HG03066 (cell line): ENCODE measurements around the gene PIP4K2C.
"Not testable (repeated sequence)": the region's sequence is repeated elsewhere in the genome, so short reads cannot be mapped to it uniquely, and the experiment has no call there.

Experiments used
- ATAC-seq: cut with Tn5 transposase; IDR thresholded peaks from one replicate; pipeline ENCODE4 v1.9.1; 2021; ENCODE audit warnings: low read depth; ENCODE audit not compliant: unreplicated experiment

Gene PIP4K2C

GRCh38 chr12:57554897-57555296, 36.1 kb upstream of the PIP4K2C start:
- ATAC-seq = no peak

- ATAC-seq = no peak
Observed at GRCh38 chr12:57558864-57559263, 32.1 kb upstream of the PIP4K2C start.

- ATAC-seq = no peak
Observed at GRCh38 chr12:57560516-57560915, 30.5 kb upstream of the PIP4K2C start.

- not testable (repeated sequence) for ATAC-seq
Observed at GRCh38 chr12:57561117-57561516, 29.9 kb upstream of the PIP4K2C start.

GRCh38 chr12:57563358-57563757, 27.6 kb upstream of the PIP4K2C start:
- no peak for ATAC-seq

- ATAC-seq = no peak
Observed at GRCh38 chr12:57564178-57564740, 26.7 kb upstream of the PIP4K2C start.

GRCh38 chr12:57568838-57569237, 22.2 kb upstream of the PIP4K2C start:
- ATAC-seq = no peak

- no peak for ATAC-seq
Observed at GRCh38 chr12:57569858-57570257, 21.1 kb upstream of the PIP4K2C start.

GRCh38 chr12:57570438-57570837, 20.6 kb upstream of the PIP4K2C start:
- ATAC-seq = not testable (repeated sequence)

- ATAC-seq = no peak
Observed at GRCh38 chr12:57571926-57572762, 18.8 kb upstream of the PIP4K2C start.

- no peak for ATAC-seq
Observed at GRCh38 chr12:57574795-57575194, 16.2 kb upstream of the PIP4K2C start.

- no peak for ATAC-seq
Observed at GRCh38 chr12:57575771-57576612, 15.0 kb upstream of the PIP4K2C start.

GRCh38 chr12:57576613-57577160, 14.3 kb upstream of the PIP4K2C start:
- ATAC-seq = no peak

- ATAC-seq = no peak
Observed at GRCh38 chr12:57577981-57578758, 12.8 kb upstream of the PIP4K2C start.

GRCh38 chr12:57579011-57579410, 12.0 kb upstream of the PIP4K2C start:
- ATAC-seq = no peak

- no peak for ATAC-seq
Observed at GRCh38 chr12:57579677-57580465, 11.1 kb upstream of the PIP4K2C start.

- ATAC-seq = no peak
Observed at GRCh38 chr12:57580466-57580795, 10.6 kb upstream of the PIP4K2C start.

- no peak for ATAC-seq
Observed at GRCh38 chr12:57581802-57582201, 9.2 kb upstream of the PIP4K2C start.

GRCh38 chr12:57582440-57582839, 8.6 kb upstream of the PIP4K2C start:
- no peak for ATAC-seq
